ENCODE results near the gene ST8SIA6.

The ST8SIA6 gene

GRCh38 chr10:17483079-17483478, 28.7 kb upstream of the ST8SIA6 start:
- no peak for DNase-seq
- H3K27ac ChIP-seq (ENCODE audit: low read length) = no peak overlapping the region
- H4K20me1 ChIP-seq (ENCODE audit: insufficient read depth, low read length) = no peaks in the 10 kb centered on the region
- no peak overlapping the region for H3K9ac ChIP-seq (ENCODE audit: low read length)
- no peaks in the 10 kb centered on the region for H3K36me3 ChIP-seq (replicated peaks; ENCODE audit: insufficient read depth, low read length)
- H3K9me2 ChIP-seq (replicated peaks; ENCODE audit: insufficient read depth, low read length) = no peaks in the 10 kb centered on the region
- no peaks in the 10 kb centered on the region for H3F3A ChIP-seq (ENCODE audit: insufficient read depth, low read length)
- TF ChIP-seq EZH2 (optimal IDR thresholded peaks at IDR 0.05; ENCODE audit: low read depth, low read length) (no peak), EZH2phosphoT487 (IDR thresholded peaks at IDR 0.05; ENCODE audit: low read length) (no peak), CTCF (IDR thresholded peaks at IDR 0.05; ENCODE audit: low read length) (no peak)
- H3K4me3 ChIP-seq (ENCODE audit: low read length) = no peak overlapping the region
- H3K4me1 ChIP-seq (ENCODE audit: low read length) = no peaks in the 10 kb centered on the region
- H3K27me3 ChIP-seq (replicated peaks; ENCODE audit: insufficient read depth, low read length) = no peaks in the 10 kb centered on the region
- no peaks in the 10 kb centered on the region for H3K9me3 ChIP-seq (replicated peaks; ENCODE audit: insufficient read depth, low read length)
- H2AFZ ChIP-seq (ENCODE audit: low read length) = no peak overlapping the region
- no peak overlapping the region for H3K4me2 ChIP-seq (ENCODE audit: low read depth, low read length)
- no peaks in the 10 kb centered on the region for H3K79me2 ChIP-seq (ENCODE audit: low read length)

GRCh38 chr10:17479822-17480221, 25.4 kb upstream of the ST8SIA6 start:
- no peaks in the 10 kb centered on the region for H3K27me3 ChIP-seq (replicated peaks; ENCODE audit: insufficient read depth, low read length)
- no peak overlapping the region for H2AFZ ChIP-seq (ENCODE audit: low read length)
- no peaks in the 10 kb centered on the region for H3K79me2 ChIP-seq (ENCODE audit: low read length)
- no peak for DNase-seq
- no peak overlapping the region for H3K4me2 ChIP-seq (ENCODE audit: low read depth, low read length)
- H3K4me1 ChIP-seq (ENCODE audit: low read length) = no peaks in the 10 kb centered on the region
- H3K4me3 ChIP-seq (ENCODE audit: low read length) = no peak overlapping the region
- no peaks in the 10 kb centered on the region for H3K9me2 ChIP-seq (replicated peaks; ENCODE audit: insufficient read depth, low read length)
- H4K20me1 ChIP-seq (ENCODE audit: insufficient read depth, low read length) = no peaks in the 10 kb centered on the region
- no peaks in the 10 kb centered on the region for H3K36me3 ChIP-seq (replicated peaks; ENCODE audit: insufficient read depth, low read length)
- no peak overlapping the region for H3K27ac ChIP-seq (ENCODE audit: low read length)
- H3K9ac ChIP-seq (ENCODE audit: low read length) = no peak overlapping the region
- TF ChIP-seq EZH2 (optimal IDR thresholded peaks at IDR 0.05; ENCODE audit: low read depth, low read length) (no peak), EZH2phosphoT487 (IDR thresholded peaks at IDR 0.05; ENCODE audit: low read length) (no peak), CTCF (IDR thresholded peaks at IDR 0.05; ENCODE audit: low read length) (no peak)
- H3F3A ChIP-seq (ENCODE audit: insufficient read depth, low read length) = no peaks in the 10 kb centered on the region
- H3K9me3 ChIP-seq (replicated peaks; ENCODE audit: insufficient read depth, low read length) = no peaks in the 10 kb centered on the region

GRCh38 chr10:17479015-17479615, 24.7 kb upstream of the ST8SIA6 start:
- Histone ChIP-seq H3K9ac (ENCODE audit: low read length) (no peak overlapping the region), H3F3A (ENCODE audit: insufficient read depth, low read length) (no peaks in the 10 kb centered on the region), H3K4me2 (ENCODE audit: low read depth, low read length) (no peak overlapping the region), H3K36me3 (replicated peaks; ENCODE audit: insufficient read depth, low read length) (no peaks in the 10 kb centered on the region), H3K79me2 (ENCODE audit: low read length) (no peaks in the 10 kb centered on the region), H3K27me3 (replicated peaks; ENCODE audit: insufficient read depth, low read length) (no peaks in the 10 kb centered on the region), H2AFZ (ENCODE audit: low read length) (no peak overlapping the region), H3K4me3 (ENCODE audit: low read length) (no peak overlapping the region), H3K9me3 (replicated peaks; ENCODE audit: insufficient read depth, low read length) (no peaks in the 10 kb centered on the region), H3K9me2 (replicated peaks; ENCODE audit: insufficient read depth, low read length) (no peaks in the 10 kb centered on the region), H4K20me1 (ENCODE audit: insufficient read depth, low read length) (no peaks in the 10 kb centered on the region), H3K4me1 (ENCODE audit: low read length) (no peaks in the 10 kb centered on the region), H3K27ac (ENCODE audit: low read length) (no peak overlapping the region)
- DNase-seq = no peak
- TF ChIP-seq EZH2phosphoT487 (IDR thresholded peaks at IDR 0.05; ENCODE audit: low read length) (no peak), CTCF (IDR thresholded peaks at IDR 0.05; ENCODE audit: low read length) (no peak), EZH2 (optimal IDR thresholded peaks at IDR 0.05; ENCODE audit: low read depth, low read length) (no peak)

Measured in MM.1S (cell line).